Ishikawa (cell line): ENCODE data around the gene KRT83.

Source experiments
- CEBPB ChIP-seq: IDR thresholded peaks from 2 replicates; pipeline ENCODE4 v1.6.1; 2012
- CREB1 ChIP-seq: IDR thresholded peaks from 2 replicates; pipeline ENCODE4 v1.6.1; 2012; ENCODE audit warnings: low read depth
- EGR1 ChIP-seq: IDR thresholded peaks from 2 replicates; pipeline ENCODE4 v1.6.1; 2012
- EP300 ChIP-seq: IDR thresholded peaks from 2 replicates; pipeline ENCODE4 v1.6.1; 2012; ENCODE audit warnings: borderline replicate concordance
- FOXM1 ChIP-seq: IDR thresholded peaks from 2 replicates; pipeline ENCODE4 v1.6.1; 2012; ENCODE audit warnings: low read depth, borderline replicate concordance
- NFIC ChIP-seq: IDR thresholded peaks from 2 replicates; pipeline ENCODE4 v1.6.1; 2012
- RAD21 ChIP-seq: IDR thresholded peaks from 2 replicates; pipeline ENCODE4 v1.6.1; 2012; ENCODE audit warnings: low read depth
- TAF1 ChIP-seq: IDR thresholded peaks from 2 replicates; pipeline ENCODE4 v1.6.1; 2012; ENCODE audit warnings: low read depth, mild to moderate bottlenecking
- TCF12 ChIP-seq: IDR thresholded peaks from 2 replicates; pipeline ENCODE4 v1.6.1; 2012; ENCODE audit warnings: low read depth
- TEAD4 ChIP-seq: IDR thresholded peaks from 2 replicates; pipeline ENCODE4 v1.6.1; 2012
- USF1 ChIP-seq: IDR thresholded peaks from 2 replicates; pipeline ENCODE4 v1.6.1; 2012
- YY1 ChIP-seq: IDR thresholded peaks from 2 replicates; pipeline ENCODE4 v1.6.1; 2012; ENCODE audit warnings: low read depth
- ZBTB7A ChIP-seq: IDR thresholded peaks from 2 replicates; pipeline ENCODE4 v1.6.1; 2012; ENCODE audit warnings: low read depth
- TF ChIP-seq, protein P1 (sequence below): IDR thresholded peaks from 2 replicates; pipeline ENCODE4 v1.6.1; 2012
- TF ChIP-seq, protein P2 (sequence below): IDR thresholded peaks from 2 replicates; pipeline ENCODE4 v1.6.1; 2012; ENCODE audit warnings: low read depth, mild to moderate bottlenecking

The KRT83 gene

GRCh38 chr12:52277486-52278245 is 43.5 kb downstream of the KRT83 start:
- TF ChIP-seq, protein P1, sequence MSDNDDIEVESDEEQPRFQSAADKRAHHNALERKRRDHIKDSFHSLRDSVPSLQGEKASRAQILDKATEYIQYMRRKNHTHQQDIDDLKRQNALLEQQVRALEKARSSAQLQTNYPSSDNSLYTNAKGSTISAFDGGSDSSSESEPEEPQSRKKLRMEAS: no peak
- TF ChIP-seq USF1 (no peak), CREB1 (no peak), ZBTB7A (no peak), TCF12 (no peak), TAF1 (no peak), EGR1 (no peak), YY1 (no peak), CEBPB (no peak)
- TF ChIP-seq, protein P2, sequence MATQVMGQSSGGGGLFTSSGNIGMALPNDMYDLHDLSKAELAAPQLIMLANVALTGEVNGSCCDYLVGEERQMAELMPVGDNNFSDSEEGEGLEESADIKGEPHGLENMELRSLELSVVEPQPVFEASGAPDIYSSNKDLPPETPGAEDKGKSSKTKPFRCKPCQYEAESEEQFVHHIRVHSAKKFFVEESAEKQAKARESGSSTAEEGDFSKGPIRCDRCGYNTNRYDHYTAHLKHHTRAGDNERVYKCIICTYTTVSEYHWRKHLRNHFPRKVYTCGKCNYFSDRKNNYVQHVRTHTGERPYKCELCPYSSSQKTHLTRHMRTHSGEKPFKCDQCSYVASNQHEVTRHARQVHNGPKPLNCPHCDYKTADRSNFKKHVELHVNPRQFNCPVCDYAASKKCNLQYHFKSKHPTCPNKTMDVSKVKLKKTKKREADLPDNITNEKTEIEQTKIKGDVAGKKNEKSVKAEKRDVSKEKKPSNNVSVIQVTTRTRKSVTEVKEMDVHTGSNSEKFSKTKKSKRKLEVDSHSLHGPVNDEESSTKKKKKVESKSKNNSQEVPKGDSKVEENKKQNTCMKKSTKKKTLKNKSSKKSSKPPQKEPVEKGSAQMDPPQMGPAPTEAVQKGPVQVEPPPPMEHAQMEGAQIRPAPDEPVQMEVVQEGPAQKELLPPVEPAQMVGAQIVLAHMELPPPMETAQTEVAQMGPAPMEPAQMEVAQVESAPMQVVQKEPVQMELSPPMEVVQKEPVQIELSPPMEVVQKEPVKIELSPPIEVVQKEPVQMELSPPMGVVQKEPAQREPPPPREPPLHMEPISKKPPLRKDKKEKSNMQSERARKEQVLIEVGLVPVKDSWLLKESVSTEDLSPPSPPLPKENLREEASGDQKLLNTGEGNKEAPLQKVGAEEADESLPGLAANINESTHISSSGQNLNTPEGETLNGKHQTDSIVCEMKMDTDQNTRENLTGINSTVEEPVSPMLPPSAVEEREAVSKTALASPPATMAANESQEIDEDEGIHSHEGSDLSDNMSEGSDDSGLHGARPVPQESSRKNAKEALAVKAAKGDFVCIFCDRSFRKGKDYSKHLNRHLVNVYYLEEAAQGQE: no peak

GRCh38 chr12:52275686-52276085 is 45.5 kb downstream of the KRT83 start:
- TF ChIP-seq YY1 (no peak), RAD21 (no peak), ZBTB7A (no peak), NFIC (no peak), FOXM1 (no peak), TEAD4 (no peak), CEBPB (no peak), EGR1 (no peak), TCF12 (no peak), CREB1 (no peak)
- TF ChIP-seq, protein P1: no peak
- TF ChIP-seq, protein P2: no peak

GRCh38 chr12:52274521-52275120 is 46.6 kb downstream of the KRT83 start, which contains the start of gene KRT86:
Gene KRT86 (plus strand): TSS chr12:52274645. CDS start chr12:52301917, 27,272 bp downstream.
- no peak for TF ChIP-seq USF1
- no peak for TF ChIP-seq TCF12
- TF ChIP-seq TEAD4: no peak
- no peak for TF ChIP-seq TAF1
- TF ChIP-seq, protein P1: no peak
- TF ChIP-seq EGR1: no peak
- TF ChIP-seq EP300: no peak
- TF ChIP-seq, protein P2: no peak
- TF ChIP-seq ZBTB7A: no peak
- TF ChIP-seq YY1: no peak
- TF ChIP-seq NFIC: no peak
- no peak for TF ChIP-seq CEBPB
- TF ChIP-seq FOXM1: no peak
- no peak for TF ChIP-seq CREB1
- no peak for TF ChIP-seq RAD21

DNA sequence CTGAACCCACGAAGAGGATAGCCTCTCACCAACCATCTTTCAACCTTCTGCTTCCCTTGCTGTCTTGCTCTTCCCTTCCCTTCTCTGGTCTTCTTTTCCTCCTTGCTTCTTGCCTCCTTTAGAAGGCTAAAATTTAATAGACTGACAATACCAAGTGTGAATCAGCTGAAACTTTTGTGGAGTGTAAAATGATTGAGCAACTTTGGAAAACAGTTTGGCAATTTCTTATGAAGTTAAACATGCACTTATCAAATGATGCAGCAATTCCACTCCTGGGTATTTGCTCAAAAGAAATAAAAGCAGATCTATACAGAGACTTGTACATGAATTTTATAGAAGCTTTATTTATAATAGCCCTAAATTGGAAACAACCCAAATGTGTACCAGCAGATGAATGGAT is 50.0 kb downstream of the KRT83 start:
- TF ChIP-seq EGR1: no peak
- TF ChIP-seq NFIC: no peak
- TF ChIP-seq EP300: no peak
